Measurements from ENCODE around the gene NEXN.

DNA sequence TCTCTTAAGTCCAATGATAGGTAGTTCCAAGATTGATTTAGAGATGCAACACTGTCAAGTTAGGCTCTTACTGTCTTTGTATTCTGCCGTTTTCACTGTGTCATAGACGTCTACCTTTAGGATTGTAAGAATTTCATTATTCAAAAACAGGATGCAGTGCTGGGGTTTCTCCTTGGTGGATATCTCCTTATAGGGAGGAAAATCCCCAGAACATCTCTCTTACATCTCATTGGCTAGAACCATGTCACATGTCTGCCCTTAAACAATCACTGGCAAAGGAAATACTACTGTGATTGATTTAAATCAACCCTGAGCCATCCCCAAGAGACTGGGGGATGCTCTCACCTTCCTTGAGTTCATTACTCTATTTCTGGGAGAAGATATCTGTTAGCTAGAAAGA, 101.3 kb downstream of the NEXN start:
- TF ChIP-seq, protein P1, sequence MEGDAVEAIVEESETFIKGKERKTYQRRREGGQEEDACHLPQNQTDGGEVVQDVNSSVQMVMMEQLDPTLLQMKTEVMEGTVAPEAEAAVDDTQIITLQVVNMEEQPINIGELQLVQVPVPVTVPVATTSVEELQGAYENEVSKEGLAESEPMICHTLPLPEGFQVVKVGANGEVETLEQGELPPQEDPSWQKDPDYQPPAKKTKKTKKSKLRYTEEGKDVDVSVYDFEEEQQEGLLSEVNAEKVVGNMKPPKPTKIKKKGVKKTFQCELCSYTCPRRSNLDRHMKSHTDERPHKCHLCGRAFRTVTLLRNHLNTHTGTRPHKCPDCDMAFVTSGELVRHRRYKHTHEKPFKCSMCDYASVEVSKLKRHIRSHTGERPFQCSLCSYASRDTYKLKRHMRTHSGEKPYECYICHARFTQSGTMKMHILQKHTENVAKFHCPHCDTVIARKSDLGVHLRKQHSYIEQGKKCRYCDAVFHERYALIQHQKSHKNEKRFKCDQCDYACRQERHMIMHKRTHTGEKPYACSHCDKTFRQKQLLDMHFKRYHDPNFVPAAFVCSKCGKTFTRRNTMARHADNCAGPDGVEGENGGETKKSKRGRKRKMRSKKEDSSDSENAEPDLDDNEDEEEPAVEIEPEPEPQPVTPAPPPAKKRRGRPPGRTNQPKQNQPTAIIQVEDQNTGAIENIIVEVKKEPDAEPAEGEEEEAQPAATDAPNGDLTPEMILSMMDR (conservative IDR thresholded peaks at IDR 0.05): no peak
- TF ChIP-seq EZH2 (IDR thresholded peaks at IDR 0.05; ENCODE audit: low read depth): no peak

All from PC-9 (cell line).